ENCODE data around the gene BEND6. TPM values are rescaled to one million over a fixed set of nuclear protein-coding genes. Genes with fewer than 3 reads are reported as not detected.
A peak's percentile ranks its signal among the peaks of the same experiment; 100 is the strongest.
"Not testable (repeated sequence)": the region's sequence is repeated elsewhere in the genome, so short reads cannot be mapped to it uniquely, and the experiment has no call there.

BEND6 gene
- total and polyA plus RNA-seq, 4 experiments from 2014 or later: not detected

DNA sequence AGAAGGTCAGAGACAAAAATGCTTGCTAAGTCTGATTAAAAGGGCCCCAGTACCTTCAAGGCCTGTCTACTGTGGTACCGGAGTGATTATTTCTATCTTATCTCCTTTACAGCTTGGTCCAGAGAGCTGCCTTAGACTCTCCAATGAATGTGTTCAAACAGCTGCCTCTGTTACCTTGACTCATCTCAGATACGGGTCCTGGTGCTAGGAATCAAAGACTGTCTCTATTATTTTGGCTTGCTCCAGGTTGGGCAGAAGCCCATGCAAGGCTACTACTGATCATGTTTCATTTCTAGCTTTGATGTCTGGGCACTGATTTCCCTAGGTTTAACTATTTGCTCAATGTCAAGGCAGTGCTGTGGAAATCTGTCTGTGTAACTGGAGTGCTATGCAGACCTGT, 53.2 kb downstream of the BEND6 start:
- H3K27ac Mint-ChIP-seq; H3K4me3 ChIP-seq (ENCODE audit: low read length in 2 of 2); H3K36me3 Mint-ChIP-seq; H3K4me1 Mint-ChIP-seq; H3K27me3 ChIP-seq (ENCODE audit: insufficient read depth, low read length); POLR2A ChIA-PET (ENCODE audit: partially characterized antibody); H3K27me3 Mint-ChIP-seq; H3K4me1 ChIP-seq (ENCODE audit: insufficient read depth, low read length); DNase-seq; H3K36me3 ChIP-seq (ENCODE audit: insufficient read depth, low read length); H3K9me3 Mint-ChIP-seq; H3K9me3 ChIP-seq (ENCODE audit: control insufficient read depth in 1 of 2, low read length in 2 of 2); intact Hi-C loops (cut with micrococcal nuclease); H3K27ac ChIP-seq (ENCODE audit: low read depth, low read length); H3K4me3 Mint-ChIP-seq: not testable (repeated sequence)
- CTCF ChIA-PET (ENCODE audit: partially characterized antibody): interaction anchor here (1.1 kb wide), 1 partner anchor 309 kb away, joined by 4 read pairs; the partner anchor contains the start of gene PRIM2

DNA sequence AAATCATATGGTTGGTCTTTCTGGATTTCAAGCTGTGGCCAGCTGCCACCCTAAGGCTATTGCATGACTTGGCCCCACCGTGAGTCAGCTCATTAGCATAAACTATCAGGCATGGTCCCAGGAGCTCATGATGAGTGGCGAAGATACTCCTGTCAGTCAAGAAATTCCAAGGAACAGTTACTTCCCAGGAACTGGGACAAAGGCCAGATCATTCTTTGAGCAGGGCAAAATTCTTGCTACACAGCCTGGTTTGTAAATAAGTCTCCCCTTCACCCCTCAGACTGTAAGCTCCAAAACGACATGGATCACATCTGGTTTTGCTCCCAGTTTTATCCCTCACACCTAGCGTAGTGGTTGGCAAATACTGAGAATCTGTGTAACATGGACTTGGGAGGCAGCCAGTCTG, 58.6 kb downstream of the BEND6 start:
- Histone ChIP-seq H3K4me3 (ENCODE audit: low read length in 2 of 2) (no peak overlapping the region), H3K9me3 (ENCODE audit: control insufficient read depth in 1 of 2, low read length in 2 of 2) (no peaks in the 10 kb centered on the region), H3K4me1 (ENCODE audit: insufficient read depth, low read length) (no peaks in the 10 kb centered on the region), H3K27ac (ENCODE audit: low read depth, low read length) (no peak overlapping the region), H3K36me3 (ENCODE audit: insufficient read depth, low read length) (no peaks in the 10 kb centered on the region), H3K27me3 (ENCODE audit: insufficient read depth, low read length) (no peaks in the 10 kb centered on the region)
- H3K27ac Mint-ChIP-seq: peak overlapping the region in 1 of 7 donors; percentile 3
- no peak overlapping the region for H3K4me3 Mint-ChIP-seq
- ChIA-PET CTCF (ENCODE audit: partially characterized antibody) (no interaction called here), POLR2A (ENCODE audit: partially characterized antibody) (no interaction called here)
- H3K4me1 Mint-ChIP-seq: no peaks in the 10 kb centered on the region
- DNase-seq: no peak
- H3K27me3 Mint-ChIP-seq: peaks cover 5 to 13% of the 10 kb centered on the region in 2 donors
- no peaks in the 10 kb centered on the region for H3K36me3 Mint-ChIP-seq
- peaks cover 0 to 2% (median 0%) of the 10 kb centered on the region in 8 donors for H3K9me3 Mint-ChIP-seq
- intact Hi-C loops (cut with micrococcal nuclease): no loop called here

DNA sequence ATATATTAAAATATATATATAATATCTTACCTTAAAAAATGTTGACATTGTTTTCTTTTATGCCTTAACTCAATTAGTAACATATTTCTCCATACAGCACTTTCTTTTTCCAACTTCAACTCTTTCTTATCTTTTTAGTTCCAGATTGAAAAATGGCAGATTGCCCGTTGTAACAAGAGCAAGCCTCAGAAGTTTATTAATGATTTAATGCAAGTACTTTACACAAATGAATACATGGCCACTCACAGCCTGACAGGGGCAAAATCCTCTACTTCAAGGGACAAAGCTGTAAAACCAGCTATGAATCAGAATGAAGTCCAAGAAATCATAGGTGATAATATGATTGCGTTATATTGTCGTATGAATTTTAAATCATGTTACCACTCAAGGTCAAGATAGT, 62.2 kb downstream of the BEND6 start:
- H3K4me3 ChIP-seq (ENCODE audit: low read length in 2 of 2): no peak overlapping the region
- Mint-ChIP-seq H3K4me3 (no peak overlapping the region), H3K27ac (no peak overlapping the region), H3K9me3 (no peaks in the 10 kb centered on the region), H3K36me3 (no peaks in the 10 kb centered on the region), H3K4me1 (no peaks in the 10 kb centered on the region), H3K27me3 (peaks cover 7 to 11% of the 10 kb centered on the region in 2 donors)
- no peak overlapping the region for H3K27ac ChIP-seq (ENCODE audit: low read depth, low read length)
- H3K27me3 ChIP-seq (ENCODE audit: insufficient read depth, low read length): no peaks in the 10 kb centered on the region
- no peaks in the 10 kb centered on the region for H3K36me3 ChIP-seq (ENCODE audit: insufficient read depth, low read length)
- H3K4me1 ChIP-seq (ENCODE audit: insufficient read depth, low read length): no peaks in the 10 kb centered on the region
- CTCF ChIA-PET (ENCODE audit: partially characterized antibody): no interaction called here
- no peak for DNase-seq
- intact Hi-C loops (cut with micrococcal nuclease): no loop called here
- H3K9me3 ChIP-seq (ENCODE audit: control insufficient read depth in 1 of 2, low read length in 2 of 2): no peaks in the 10 kb centered on the region
- POLR2A ChIA-PET (ENCODE audit: partially characterized antibody): no interaction called here

GRCh38 chr6:57017841-57018240, 62.9 kb downstream of the BEND6 start:
- ChIA-PET POLR2A (ENCODE audit: partially characterized antibody) (no interaction called here), CTCF (ENCODE audit: partially characterized antibody) (interaction anchor here (0.8 kb wide), 1 partner anchor 174 kb away, joined by 3 read pairs; no protein-coding TSS in a partner anchor)
- peaks cover 7 to 11% of the 10 kb centered on the region in 2 donors for H3K27me3 Mint-ChIP-seq
- no peak overlapping the region for H3K4me3 Mint-ChIP-seq
- DNase-seq: no peak
- H3K27ac Mint-ChIP-seq: no peak overlapping the region
- Histone ChIP-seq H3K4me3 (ENCODE audit: low read length in 2 of 2) (no peak overlapping the region), H3K4me1 (ENCODE audit: insufficient read depth, low read length) (no peaks in the 10 kb centered on the region), H3K27ac (ENCODE audit: low read depth, low read length) (no peak overlapping the region), H3K27me3 (ENCODE audit: insufficient read depth, low read length) (no peaks in the 10 kb centered on the region), H3K9me3 (ENCODE audit: control insufficient read depth in 1 of 2, low read length in 2 of 2) (no peaks in the 10 kb centered on the region), H3K36me3 (ENCODE audit: insufficient read depth, low read length) (no peaks in the 10 kb centered on the region)
- no peaks in the 10 kb centered on the region for H3K36me3 Mint-ChIP-seq
- no peaks in the 10 kb centered on the region for H3K4me1 Mint-ChIP-seq
- H3K9me3 Mint-ChIP-seq: no peaks in the 10 kb centered on the region
- intact Hi-C loops (cut with micrococcal nuclease): no loop called here

DNA sequence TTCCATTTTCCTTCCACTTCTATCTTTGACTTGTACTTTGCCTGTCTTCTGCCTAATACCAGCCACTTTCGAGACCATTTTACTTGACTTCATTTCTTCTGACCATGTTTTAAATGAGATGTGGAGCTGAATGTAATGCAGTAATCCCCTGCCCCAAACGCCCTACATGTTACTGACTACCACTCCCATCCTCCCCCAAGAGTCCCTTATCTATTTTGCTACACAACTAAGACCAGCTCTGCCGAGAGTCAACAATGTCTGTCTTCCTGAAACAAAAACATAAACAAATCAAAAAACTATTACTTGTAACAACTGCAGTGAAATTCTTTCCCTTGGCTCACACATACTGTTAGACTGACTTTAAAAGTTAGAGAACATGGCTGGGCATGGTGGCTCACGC, 64.5 kb downstream of the BEND6 start:
- H3K27ac Mint-ChIP-seq: no peak overlapping the region
- peaks cover 0 to 11% (median 4%) of the 10 kb centered on the region in 8 donors for H3K9me3 Mint-ChIP-seq
- ChIA-PET POLR2A (ENCODE audit: partially characterized antibody) (no interaction called here), CTCF (ENCODE audit: partially characterized antibody) (interaction anchor here (1.0 to 1.3 kb wide), 2 partner anchors 16 to 298 kb away, joined by 3 read pairs; partner anchors contain the start of gene PRIM2)
- H3K4me3 Mint-ChIP-seq: no peak overlapping the region
- no peaks in the 10 kb centered on the region for H3K4me1 ChIP-seq (ENCODE audit: insufficient read depth, low read length)
- no peak overlapping the region for H3K27ac ChIP-seq (ENCODE audit: low read depth, low read length)
- no peaks in the 10 kb centered on the region for H3K9me3 ChIP-seq (ENCODE audit: control insufficient read depth in 1 of 2, low read length in 2 of 2)
- peaks cover 2 to 5% of the 10 kb centered on the region in 2 donors for H3K27me3 Mint-ChIP-seq
- intact Hi-C loops (cut with micrococcal nuclease): no loop called here
- no peak for DNase-seq
- no peaks in the 10 kb centered on the region for H3K4me1 Mint-ChIP-seq
- H3K36me3 Mint-ChIP-seq: peaks cover 0 to under 1% of the 10 kb centered on the region in 2 donors
- H3K36me3 ChIP-seq (ENCODE audit: insufficient read depth, low read length): no peaks in the 10 kb centered on the region
- H3K27me3 ChIP-seq (ENCODE audit: insufficient read depth, low read length): no peaks in the 10 kb centered on the region
- H3K4me3 ChIP-seq (ENCODE audit: low read length in 2 of 2): no peak overlapping the region

DNA sequence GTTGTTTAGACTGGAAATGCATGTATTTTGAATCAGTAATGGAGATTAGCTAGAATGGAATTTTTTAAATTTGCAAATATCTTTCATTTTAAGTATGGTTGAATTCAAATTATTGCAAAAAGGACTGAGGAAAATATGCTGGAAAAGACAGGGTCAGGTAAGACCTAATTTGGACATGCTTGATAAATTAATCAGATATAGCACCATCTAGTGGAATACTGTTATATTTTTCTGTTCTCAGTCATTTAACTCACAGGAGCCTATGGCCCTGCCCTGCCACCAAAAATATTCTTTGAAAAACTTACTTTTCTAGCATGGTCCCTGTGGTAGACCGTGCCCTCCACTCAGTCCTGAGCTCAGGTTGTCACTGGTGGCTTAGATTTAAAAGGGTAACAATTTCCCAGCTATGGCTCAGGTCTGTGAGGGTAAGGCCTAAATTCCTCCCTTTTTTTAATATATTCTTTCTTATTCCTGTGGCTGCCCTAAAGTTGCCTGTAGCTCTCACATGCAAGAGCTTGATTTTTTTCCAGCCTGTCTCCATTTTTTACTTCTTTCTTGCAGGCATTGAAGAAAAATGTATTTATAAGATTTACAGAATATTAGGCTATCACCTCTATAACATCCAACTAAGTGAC, 66.3 kb downstream of the BEND6 start:
- H3K27me3 ChIP-seq (ENCODE audit: insufficient read depth, low read length): peaks cover 3% of the 10 kb centered on the region
- POLR2A ChIA-PET (ENCODE audit: partially characterized antibody): no interaction called here
- H3K4me1 ChIP-seq (ENCODE audit: insufficient read depth, low read length): no peaks in the 10 kb centered on the region
- H3K36me3 ChIP-seq (ENCODE audit: insufficient read depth, low read length): no peaks in the 10 kb centered on the region
- peaks cover 6 to 9% of the 10 kb centered on the region in 2 donors for H3K27me3 Mint-ChIP-seq
- H3K4me3 ChIP-seq (ENCODE audit: low read length in 2 of 2): no peak overlapping the region
- intact Hi-C loops (cut with micrococcal nuclease): loop anchor here (1.0 to 2.0 kb wide), 2 partner anchors 117 to 296 kb away; partner anchors contain the start of gene PRIM2
- H3K9me3 Mint-ChIP-seq: peaks cover 6 to 25% (median 19%) of the 10 kb centered on the region in 8 donors
- H3K9me3 ChIP-seq (ENCODE audit: control insufficient read depth in 1 of 2, low read length in 2 of 2): no peaks in the 10 kb centered on the region
- DNase-seq: peak in 4 of 5 donors; percentile 9 to 22 (median 12)
- CTCF ChIA-PET (ENCODE audit: partially characterized antibody): interaction anchor here (0.7 to 2.1 kb wide), 22 partner anchors 9 to 311 kb away, joined by 3 to 7 read pairs (median 3); partner anchors contain the start of gene KIAA1586
- no peak overlapping the region for H3K27ac Mint-ChIP-seq
- H3K4me1 Mint-ChIP-seq: no peaks in the 10 kb centered on the region
- peaks cover 0 to 8% of the 10 kb centered on the region in 2 donors for H3K36me3 Mint-ChIP-seq
- H3K4me3 Mint-ChIP-seq: no peak overlapping the region
- no peak overlapping the region for H3K27ac ChIP-seq (ENCODE audit: low read depth, low read length)

DNA sequence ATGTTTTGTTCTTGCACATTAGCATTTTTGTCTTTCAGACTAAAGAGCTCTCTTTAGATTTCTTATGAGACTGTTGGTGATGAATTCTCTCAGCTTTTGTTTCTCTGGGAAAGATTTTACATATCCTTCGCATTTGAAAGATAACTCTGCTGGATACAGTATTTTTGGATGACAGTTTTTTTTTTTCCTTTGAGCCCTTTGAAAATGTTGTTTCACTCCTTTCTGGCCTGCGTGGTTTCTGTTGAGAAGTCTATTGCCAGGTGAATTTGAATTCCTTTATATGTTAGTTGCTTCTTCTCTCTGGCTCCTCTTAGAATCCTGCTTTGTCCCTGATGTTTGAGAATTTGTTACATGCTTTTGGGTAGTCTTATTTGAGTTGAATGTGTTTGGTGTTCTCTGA, 69.4 kb downstream of the BEND6 start:
- DNase-seq: no peak
- CTCF ChIA-PET (ENCODE audit: partially characterized antibody): interaction anchor here (1.4 to 1.5 kb wide), 3 partner anchors 12 to 122 kb away, joined by 3 to 5 read pairs (median 5); no protein-coding TSS in a partner anchor
- H3K4me1 ChIP-seq (ENCODE audit: insufficient read depth, low read length): no peaks in the 10 kb centered on the region
- H3K4me3 Mint-ChIP-seq: no peak overlapping the region
- intact Hi-C loops (cut with micrococcal nuclease): no loop called here
- no peak overlapping the region for H3K4me3 ChIP-seq (ENCODE audit: low read length in 2 of 2)
- peaks cover 10 to 11% of the 10 kb centered on the region in 2 donors for H3K27me3 Mint-ChIP-seq
- H3K9me3 Mint-ChIP-seq: peaks cover 6 to 25% (median 19%) of the 10 kb centered on the region in 8 donors
- H3K36me3 ChIP-seq (ENCODE audit: insufficient read depth, low read length): no peaks in the 10 kb centered on the region
- H3K27ac Mint-ChIP-seq: no peak overlapping the region
- H3K9me3 ChIP-seq (ENCODE audit: control insufficient read depth in 1 of 2, low read length in 2 of 2): no peaks in the 10 kb centered on the region
- H3K27me3 ChIP-seq (ENCODE audit: insufficient read depth, low read length): peaks cover 5% of the 10 kb centered on the region
- POLR2A ChIA-PET (ENCODE audit: partially characterized antibody): no interaction called here
- no peaks in the 10 kb centered on the region for H3K4me1 Mint-ChIP-seq
- H3K27ac ChIP-seq (ENCODE audit: low read depth, low read length): no peak overlapping the region
- H3K36me3 Mint-ChIP-seq: peaks cover 0 to 8% of the 10 kb centered on the region in 2 donors
